DOHH2 (cell line): ENCODE data around the gene LZTR1.

Experiments used
- H3F3A ChIP-seq: fragments of 200-600 bp; sonication (generic), shearing (Covaris generic); 2 replicates; pipeline ENCODE4 v1.6.0; 2016; ENCODE audit warnings: antibody characterized with exemption, mild to moderate bottlenecking; ENCODE audit not compliant: control insufficient read depth, insufficient read depth
- H3K27ac ChIP-seq: fragments of 200-600 bp; sonication (generic); 2 replicates; pipeline ENCODE4 v1.5.1; 2014; ENCODE audit warnings: low read depth, mild to moderate bottlenecking, low read length, moderate library complexity
- H3K27me3 ChIP-seq: fragments of 200-600 bp; sonication (generic); 2 replicates; pipeline ENCODE4 v1.6.1; 2014; ENCODE audit warnings: mild to moderate bottlenecking, low read length, mixed read lengths; ENCODE audit not compliant: control insufficient read depth
- H3K36me3 ChIP-seq: fragments of 200-600 bp; sonication (generic); 2 replicates; pipeline ENCODE4 v1.6.1; 2014; ENCODE audit warnings: mild to moderate bottlenecking, low read length, moderate library complexity, mixed read lengths; ENCODE audit not compliant: control insufficient read depth
- H3K4me1 ChIP-seq: fragments of 200-600 bp; sonication (generic); 2 replicates; pipeline ENCODE4 v1.6.1; 2014; ENCODE audit warnings: mild to moderate bottlenecking, low read length, mixed read lengths; ENCODE audit not compliant: control insufficient read depth
- H3K4me2 ChIP-seq: fragments of 200-600 bp; sonication (generic); 2 replicates; pipeline ENCODE4 v1.6.0; 2014; ENCODE audit warnings: mild to moderate bottlenecking, low read length, moderate library complexity
- H3K4me3 ChIP-seq: fragments of 200-600 bp; sonication (generic); 2 replicates; pipeline ENCODE4 v1.5.1; 2014; ENCODE audit warnings: mild to moderate bottlenecking, low read length, mixed read lengths
- H3K79me2 ChIP-seq: fragments of 200-600 bp; sonication (generic); 2 replicates; pipeline ENCODE4 v1.6.1; 2014; ENCODE audit warnings: mild to moderate bottlenecking, low read length, mixed read lengths; ENCODE audit not compliant: control insufficient read depth
- H3K9me2 ChIP-seq: fragments of 200-600 bp; sonication (generic); replicated peaks from 2 replicates; pipeline ENCODE4 v1.6.1; 2014; ENCODE audit warnings: mild to moderate bottlenecking, low read length, mixed read lengths; ENCODE audit not compliant: control insufficient read depth
- H3K9me3 ChIP-seq: fragments of 200-600 bp; sonication (generic); 2 replicates; pipeline ENCODE4 v1.6.1; 2014; ENCODE audit warnings: antibody characterized with exemption, low read length, mixed read lengths; ENCODE audit not compliant: control insufficient read depth, insufficient read depth
- H4K20me1 ChIP-seq: fragments of 200-600 bp; sonication (generic); 2 replicates; pipeline ENCODE4 v1.6.0; 2014; ENCODE audit warnings: low read depth, mild to moderate bottlenecking, antibody characterized with exemption, low read length, moderate library complexity; ENCODE audit not compliant: control insufficient read depth, insufficient read depth
- CTCF ChIP-seq: fragments of 200-600 bp; sonication (generic); IDR thresholded peaks from one replicate; pipeline ENCODE4 v1.5.1; 2014; ENCODE audit warnings: antibody characterized with exemption, mild to moderate bottlenecking, low read depth, low read length; ENCODE audit not compliant: poor library complexity, severe bottlenecking
- EZH2phosphoT487 ChIP-seq: fragments of 200-600 bp; sonication (generic); IDR thresholded peaks from 2 replicates; pipeline ENCODE4 v1.6.1; 2017; ENCODE audit warnings: borderline replicate concordance, mild to moderate bottlenecking, antibody characterized with exemption, low read length, moderate library complexity, mixed read lengths

LZTR1 gene

GRCh38 chr22:21042978-21043859, 61.1 kb downstream of the LZTR1 start:
- no peaks in the 10 kb centered on the region for H3K79me2 ChIP-seq
- no peaks in the 10 kb centered on the region for H4K20me1 ChIP-seq
- no peaks in the 10 kb centered on the region for H3K9me2 ChIP-seq
- peaks cover 10% of the 10 kb centered on the region for H3K4me1 ChIP-seq
- H3K4me3 ChIP-seq: no peak overlapping the region
- no peaks in the 10 kb centered on the region for H3K9me3 ChIP-seq
- no peak overlapping the region for H3K27ac ChIP-seq
- peaks cover 18% of the 10 kb centered on the region for H3K27me3 ChIP-seq
- no peaks in the 10 kb centered on the region for H3F3A ChIP-seq
- H3K4me2 ChIP-seq: no peak overlapping the region
- TF ChIP-seq EZH2phosphoT487 (no peak), CTCF (no peak)
- no peaks in the 10 kb centered on the region for H3K36me3 ChIP-seq

GRCh38 chr22:21043860-21044535, 61.9 kb downstream of the LZTR1 start:
- H3F3A ChIP-seq: no peaks in the 10 kb centered on the region
- no peak for TF ChIP-seq CTCF
- no peak for TF ChIP-seq EZH2phosphoT487
- H3K27me3 ChIP-seq: peaks cover 16% of the 10 kb centered on the region
- no peak overlapping the region for H3K4me2 ChIP-seq
- no peak overlapping the region for H3K4me3 ChIP-seq
- no peaks in the 10 kb centered on the region for H3K36me3 ChIP-seq
- no peaks in the 10 kb centered on the region for H4K20me1 ChIP-seq
- H3K27ac ChIP-seq: no peak overlapping the region
- H3K4me1 ChIP-seq: peaks cover 10% of the 10 kb centered on the region
- H3K9me3 ChIP-seq: no peaks in the 10 kb centered on the region
- H3K79me2 ChIP-seq: no peaks in the 10 kb centered on the region
- no peaks in the 10 kb centered on the region for H3K9me2 ChIP-seq

DNA sequence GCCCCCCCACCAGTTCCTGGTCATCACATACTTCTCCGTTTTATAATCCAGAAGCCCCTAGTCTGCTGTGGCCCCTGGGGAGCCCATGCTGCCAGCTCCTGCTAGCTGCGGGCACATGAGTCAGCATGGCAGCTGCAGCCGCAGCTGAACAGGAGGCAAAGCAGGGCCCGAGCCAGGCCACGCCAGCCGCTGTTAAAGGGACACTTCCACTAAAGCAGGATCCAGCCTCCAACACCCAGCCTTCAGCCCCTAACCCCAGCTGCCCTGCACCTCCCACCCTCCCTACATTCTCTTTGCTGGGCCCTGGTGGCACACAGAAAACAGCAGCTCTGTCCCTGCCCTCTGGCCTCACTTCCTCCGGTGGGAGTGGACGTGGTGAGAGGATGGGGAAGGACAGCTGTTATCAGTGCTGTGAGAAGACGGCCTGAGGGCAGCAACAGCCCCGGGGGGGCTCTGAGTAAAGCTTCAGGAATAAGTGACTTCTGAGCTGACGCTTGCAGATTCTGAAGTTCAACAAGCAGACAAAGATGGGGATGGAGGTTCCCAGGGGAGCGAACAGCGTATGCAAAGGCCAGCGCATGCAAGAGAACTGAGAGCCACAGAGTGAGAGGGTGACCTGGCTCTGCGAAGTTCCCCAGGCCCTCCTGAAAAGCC, 63.0 kb downstream of the LZTR1 start:
- H3K79me2 ChIP-seq: no peaks in the 10 kb centered on the region
- H3K27me3 ChIP-seq: peaks cover 16% of the 10 kb centered on the region
- no peak for TF ChIP-seq EZH2phosphoT487
- no peak for TF ChIP-seq CTCF
- H4K20me1 ChIP-seq: no peaks in the 10 kb centered on the region
- no peaks in the 10 kb centered on the region for H3K9me2 ChIP-seq
- no peaks in the 10 kb centered on the region for H3K36me3 ChIP-seq
- H3K4me3 ChIP-seq: peak overlapping the region; percentile 31; the same call in 1 of the 2 replicates
- H3K4me1 ChIP-seq: peaks cover 10% of the 10 kb centered on the region
- H3F3A ChIP-seq: no peaks in the 10 kb centered on the region
- H3K27ac ChIP-seq: no peak overlapping the region
- no peaks in the 10 kb centered on the region for H3K9me3 ChIP-seq
- peak overlapping the region; percentile 70 for H3K4me2 ChIP-seq
